ENCODE results near the gene CDH4. TPM values are rescaled to one million over a fixed set of nuclear protein-coding genes. Genes with fewer than 3 reads are reported as not detected.
"Not testable (repeated sequence)": the region's sequence is repeated elsewhere in the genome, so short reads cannot be mapped to it uniquely, and the experiment has no call there.

Gene CDH4
- total RNA-seq, 4 donors from 2014 or later, result 0.71 to 4.2 (median 2.9) TPM

- TF ChIP-seq POLR2A (IDR thresholded peaks at IDR 0.05) (no peak), CTCF (IDR thresholded peaks at IDR 0.05) (no peak)
- DNase-seq (ENCODE audit: low spot score in 2 of 2), result no peak
- no peak overlapping the region for H3K4me3 ChIP-seq (ENCODE audit: low read depth, poor library complexity, severe bottlenecking)
- 91 to 93% methylated on average over 25 to 29 of the region's 29 CpGs for WGBS, 2 donors
- intact Hi-C loops (cut with DNase I; ENCODE audit: low total_unique reads), result no loop called here
Measured at GRCh38 chr20:61852268-61853072, 600.4 kb downstream of the CDH4 start.

DNA sequence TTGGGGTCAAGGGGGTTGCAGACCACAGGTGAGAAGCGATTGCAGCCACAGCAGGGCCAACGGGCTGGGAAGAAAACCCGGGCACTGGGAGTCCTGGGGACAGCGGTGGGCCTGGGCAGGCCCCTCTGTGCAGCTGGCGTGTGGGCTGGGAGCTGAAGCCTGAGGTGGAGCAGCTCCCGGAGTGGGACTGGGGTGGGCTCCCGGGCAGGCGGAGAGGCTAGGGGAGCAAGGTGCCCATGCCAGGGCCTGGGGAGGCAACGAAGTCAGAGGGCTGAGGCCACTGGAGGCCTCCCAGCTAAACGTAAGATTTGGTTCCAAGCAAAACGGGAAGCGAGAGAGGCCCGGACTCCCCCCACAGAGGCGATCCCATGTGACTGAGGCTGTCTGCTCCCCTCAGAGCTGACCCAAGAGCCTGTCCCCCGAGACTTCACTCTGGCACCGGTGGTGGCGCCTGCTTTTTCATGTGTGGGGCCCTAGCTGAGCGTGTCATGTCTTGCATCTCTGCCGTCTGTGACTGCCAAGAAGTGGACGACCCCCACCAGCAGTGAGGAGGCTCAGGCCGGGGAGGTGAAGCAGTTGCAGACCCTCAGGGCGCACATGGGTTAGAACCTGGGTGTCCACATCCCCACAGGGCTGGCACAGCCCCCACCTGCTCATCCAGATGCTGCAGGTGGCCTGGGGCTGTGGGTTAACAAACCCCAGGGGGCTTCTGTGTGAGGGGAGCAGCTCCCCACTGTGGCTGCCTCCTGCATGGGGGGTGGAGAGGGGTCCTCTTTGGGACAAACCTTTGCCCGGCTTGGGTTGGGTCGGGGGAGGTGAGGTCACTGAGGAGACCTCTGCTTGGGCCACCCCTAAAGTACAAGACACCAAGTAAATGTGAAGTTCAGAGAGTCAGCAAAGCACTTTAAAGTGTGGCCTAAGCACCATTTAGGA, 601.3 kb downstream of the CDH4 start:
- TF ChIP-seq CTCF (IDR thresholded peaks at IDR 0.05), result no peak
- TF ChIP-seq POLR2A (IDR thresholded peaks at IDR 0.05), result no peak
- H3K4me3 ChIP-seq (ENCODE audit: low read depth, poor library complexity, severe bottlenecking), result no peak overlapping the region
- intact Hi-C loops (cut with DNase I; ENCODE audit: low total_unique reads), result no loop called here
- WGBS, 2 donors, result 75 to 82% methylated on average over 24 of the region's 24 CpGs
- DNase-seq (ENCODE audit: low spot score in 2 of 2), result no peak

DNA sequence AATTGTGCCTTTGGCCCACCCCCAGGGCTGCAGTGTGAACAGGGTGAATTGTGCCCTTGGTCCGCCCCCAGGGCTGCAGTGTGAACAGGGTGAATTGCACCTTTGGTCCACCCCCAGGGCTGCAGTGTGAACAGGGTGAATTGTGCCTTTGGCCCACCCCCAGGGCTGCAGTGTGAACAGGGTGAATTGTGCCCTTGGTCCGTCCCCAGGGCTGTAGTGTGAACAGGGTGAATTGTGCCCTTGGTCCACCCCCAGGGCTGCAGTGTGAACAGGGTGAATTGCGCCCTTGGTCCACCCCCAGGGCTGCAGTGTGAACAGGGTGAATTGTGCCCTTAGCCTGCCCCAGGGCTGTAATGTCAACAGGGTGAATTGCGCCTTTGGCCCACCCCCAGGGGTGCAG, 602.5 kb downstream of the CDH4 start:
- intact Hi-C loops (cut with DNase I; ENCODE audit: low total_unique reads); DNase-seq (ENCODE audit: low spot score in 2 of 2); H3K4me3 ChIP-seq (ENCODE audit: low read depth, poor library complexity, severe bottlenecking): not testable (repeated sequence)
- WGBS, 2 donors, result 83 to 92% methylated on average over 4 of the region's 4 CpGs

- intact Hi-C loops (cut with DNase I; ENCODE audit: low total_unique reads), result no loop called here
- TF ChIP-seq CTCF (IDR thresholded peaks at IDR 0.05) (no peak), POLR2A (IDR thresholded peaks at IDR 0.05) (no peak)
- WGBS, 2 donors, result 60 to 70% methylated on average over 8 of the region's 8 CpGs
Measured at GRCh38 chr20:61855286-61855685, 603.2 kb downstream of the CDH4 start.

DNA sequence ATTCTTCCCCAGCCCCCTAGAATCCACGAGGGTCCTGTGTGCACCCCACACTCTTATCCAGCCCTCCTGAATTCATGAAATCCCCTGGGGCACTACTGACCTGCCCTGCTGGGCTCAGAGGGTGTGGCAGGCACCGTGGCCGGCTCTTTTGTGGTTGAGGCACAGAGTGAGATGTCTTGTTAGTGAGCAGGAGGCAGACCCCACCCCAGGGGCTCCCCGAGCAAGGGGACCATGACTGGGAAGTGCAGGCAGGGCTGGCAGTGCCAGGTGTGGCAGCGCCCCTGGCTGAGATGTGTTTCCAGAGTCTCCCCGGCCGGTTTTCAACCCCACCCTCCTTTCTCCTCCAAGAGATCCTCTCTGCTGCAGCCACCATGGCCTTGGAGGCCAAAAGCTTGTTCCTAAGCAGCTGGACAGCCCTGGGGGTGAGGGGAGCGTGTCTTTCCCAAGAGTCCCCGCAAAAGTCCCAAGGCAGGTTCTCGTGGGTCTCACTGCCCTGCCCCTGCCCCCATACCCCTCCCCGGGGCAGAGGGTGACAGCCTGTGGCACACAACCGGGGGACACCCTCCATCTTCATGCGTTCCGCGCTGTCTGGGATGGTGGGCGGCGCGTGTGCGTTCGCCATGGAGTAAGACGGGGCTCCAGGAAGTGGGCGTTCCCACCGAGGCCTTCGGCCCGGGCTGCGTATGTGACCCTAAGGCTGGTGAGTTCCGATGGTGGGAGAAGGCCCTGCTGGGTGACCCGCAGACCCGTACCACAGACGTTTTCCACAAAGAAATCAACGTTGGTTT, 604.8 kb downstream of the CDH4 start:
- no peak for DNase-seq (ENCODE audit: low spot score in 2 of 2)
- H3K4me3 ChIP-seq (ENCODE audit: low read depth, poor library complexity, severe bottlenecking), result no peak overlapping the region
- intact Hi-C loops (cut with DNase I; ENCODE audit: low total_unique reads), result no loop called here
- 85% methylated on average over 31 of the region's 31 CpGs for WGBS, 2 donors
- TF ChIP-seq CTCF (IDR thresholded peaks at IDR 0.05) (no peak), POLR2A (IDR thresholded peaks at IDR 0.05) (no peak)

More at GRCh38 chr20:61855286-61855685, 603.2 kb downstream of the CDH4 start:
- no peak overlapping the region for H3K4me3 ChIP-seq (ENCODE audit: low read depth, poor library complexity, severe bottlenecking)
- DNase-seq (ENCODE audit: low spot score in 2 of 2), result no peak
